Measurements from ENCODE around the gene C1orf35.

C1orf35 gene

GRCh38 chr1:228104526-228105269 lies 1.6 kb upstream of the C1orf35 start:
- Histone ChIP-seq H3K27me3 (ENCODE audit: control insufficient read depth in 1 of 2, insufficient read depth in 2 of 2, low read length in 2 of 2) (no peaks in the 10 kb centered on the region), H3K27ac (ENCODE audit: low read depth, low read length) (no peak overlapping the region), H3K36me3 (ENCODE audit: control insufficient read depth in 1 of 2, insufficient read depth in 2 of 2, low read length in 2 of 2) (peaks cover 17 to 31% of the 10 kb centered on the region in 2 donors), H3K9me3 (ENCODE audit: control insufficient read depth in 1 of 2, low read length in 2 of 2) (no peaks in the 10 kb centered on the region), H3K4me1 (ENCODE audit: control insufficient read depth in 1 of 2, insufficient read depth in 2 of 2, low read length in 2 of 2) (peaks cover 29 to 42% of the 10 kb centered on the region in 2 donors), H3K4me3 (ENCODE audit: low read depth in 1 of 2, low read length in 2 of 2) (no peak overlapping the region), H3K9ac (ENCODE audit: low read depth in 1 of 2, low read length in 2 of 2) (no peak overlapping the region)

- Histone ChIP-seq H3K9ac (ENCODE audit: low read depth in 1 of 2, low read length in 2 of 2) (peak overlapping the region; percentile 18 to 48), H3K9me3 (ENCODE audit: control insufficient read depth in 1 of 2, low read length in 2 of 2) (no peaks in the 10 kb centered on the region), H3K27me3 (ENCODE audit: control insufficient read depth in 1 of 2, insufficient read depth in 2 of 2, low read length in 2 of 2) (no peaks in the 10 kb centered on the region), H3K4me1 (ENCODE audit: control insufficient read depth in 1 of 2, insufficient read depth in 2 of 2, low read length in 2 of 2) (peaks cover 20 to 33% of the 10 kb centered on the region in 2 donors), H3K27ac (ENCODE audit: low read depth, low read length) (peak overlapping the region; percentile 73), H3K4me3 (ENCODE audit: low read depth in 1 of 2, low read length in 2 of 2) (peak overlapping the region; percentile 80 to 86), H3K36me3 (ENCODE audit: control insufficient read depth in 1 of 2, insufficient read depth in 2 of 2, low read length in 2 of 2) (peaks cover 31 to 56% of the 10 kb centered on the region in 2 donors)
Measured at GRCh38 chr1:228101994-228102790, 933 bp downstream of the C1orf35 start.

- peak overlapping the region in 1 of 2 donors; percentile 48 for H3K9ac ChIP-seq (ENCODE audit: low read depth in 1 of 2, low read length in 2 of 2)
- H3K4me3 ChIP-seq (ENCODE audit: low read depth in 1 of 2, low read length in 2 of 2): peak overlapping the region; percentile 80 to 86
- peaks cover 20 to 33% of the 10 kb centered on the region in 2 donors for H3K4me1 ChIP-seq (ENCODE audit: control insufficient read depth in 1 of 2, insufficient read depth in 2 of 2, low read length in 2 of 2)
- H3K9me3 ChIP-seq (ENCODE audit: control insufficient read depth in 1 of 2, low read length in 2 of 2): no peaks in the 10 kb centered on the region
- no peak overlapping the region for H3K27ac ChIP-seq (ENCODE audit: low read depth, low read length)
- H3K36me3 ChIP-seq (ENCODE audit: control insufficient read depth in 1 of 2, insufficient read depth in 2 of 2, low read length in 2 of 2): peaks cover 36 to 60% of the 10 kb centered on the region in 2 donors
- H3K27me3 ChIP-seq (ENCODE audit: control insufficient read depth in 1 of 2, insufficient read depth in 2 of 2, low read length in 2 of 2): no peaks in the 10 kb centered on the region
Measured at GRCh38 chr1:228101614-228101993, 1.5 kb downstream of the C1orf35 start.

- Histone ChIP-seq H3K4me3 (ENCODE audit: low read depth in 1 of 2, low read length in 2 of 2) (peak overlapping the region; percentile 80 to 86), H3K9me3 (ENCODE audit: control insufficient read depth in 1 of 2, low read length in 2 of 2) (no peaks in the 10 kb centered on the region), H3K27ac (ENCODE audit: low read depth, low read length) (no peak overlapping the region), H3K27me3 (ENCODE audit: control insufficient read depth in 1 of 2, insufficient read depth in 2 of 2, low read length in 2 of 2) (no peaks in the 10 kb centered on the region), H3K36me3 (ENCODE audit: control insufficient read depth in 1 of 2, insufficient read depth in 2 of 2, low read length in 2 of 2) (peaks cover 32 to 56% of the 10 kb centered on the region in 2 donors), H3K9ac (ENCODE audit: low read depth in 1 of 2, low read length in 2 of 2) (peak overlapping the region in 1 of 2 donors; percentile 48), H3K4me1 (ENCODE audit: control insufficient read depth in 1 of 2, insufficient read depth in 2 of 2, low read length in 2 of 2) (peaks cover 20 to 36% of the 10 kb centered on the region in 2 donors)
Measured at GRCh38 chr1:228100822-228101613, 2.1 kb downstream of the C1orf35 start.

GRCh38 chr1:228099331-228099732 lies 3.8 kb downstream of the C1orf35 start:
- no peaks in the 10 kb centered on the region for H3K27me3 ChIP-seq (ENCODE audit: control insufficient read depth in 1 of 2, insufficient read depth in 2 of 2, low read length in 2 of 2)
- no peak overlapping the region for H3K4me3 ChIP-seq (ENCODE audit: low read depth in 1 of 2, low read length in 2 of 2)
- H3K27ac ChIP-seq (ENCODE audit: low read depth, low read length): no peak overlapping the region
- H3K9ac ChIP-seq (ENCODE audit: low read depth in 1 of 2, low read length in 2 of 2): no peak overlapping the region
- H3K36me3 ChIP-seq (ENCODE audit: control insufficient read depth in 1 of 2, insufficient read depth in 2 of 2, low read length in 2 of 2): peaks cover 29 to 53% of the 10 kb centered on the region in 2 donors
- peaks cover 3 to 5% of the 10 kb centered on the region in 2 donors for H3K9me3 ChIP-seq (ENCODE audit: control insufficient read depth in 1 of 2, low read length in 2 of 2)
- peaks cover 19 to 36% of the 10 kb centered on the region in 2 donors for H3K4me1 ChIP-seq (ENCODE audit: control insufficient read depth in 1 of 2, insufficient read depth in 2 of 2, low read length in 2 of 2)

GRCh38 chr1:228098323-228098931 lies 4.7 kb downstream of the C1orf35 start:
- no peak overlapping the region for H3K4me3 ChIP-seq (ENCODE audit: low read depth in 1 of 2, low read length in 2 of 2)
- peaks cover 10 to 27% of the 10 kb centered on the region in 2 donors for H3K4me1 ChIP-seq (ENCODE audit: control insufficient read depth in 1 of 2, insufficient read depth in 2 of 2, low read length in 2 of 2)
- peaks cover 7 to 9% of the 10 kb centered on the region in 2 donors for H3K9me3 ChIP-seq (ENCODE audit: control insufficient read depth in 1 of 2, low read length in 2 of 2)
- H3K27ac ChIP-seq (ENCODE audit: low read depth, low read length): no peak overlapping the region
- no peak overlapping the region for H3K9ac ChIP-seq (ENCODE audit: low read depth in 1 of 2, low read length in 2 of 2)
- H3K27me3 ChIP-seq (ENCODE audit: control insufficient read depth in 1 of 2, insufficient read depth in 2 of 2, low read length in 2 of 2): no peaks in the 10 kb centered on the region
- peaks cover 29 to 60% of the 10 kb centered on the region in 2 donors for H3K36me3 ChIP-seq (ENCODE audit: control insufficient read depth in 1 of 2, insufficient read depth in 2 of 2, low read length in 2 of 2)

GRCh38 chr1:228097333-228098081 lies 5.6 kb downstream of the C1orf35 start:
- Histone ChIP-seq H3K9ac (ENCODE audit: low read depth in 1 of 2, low read length in 2 of 2) (no peak overlapping the region), H3K4me3 (ENCODE audit: low read depth in 1 of 2, low read length in 2 of 2) (no peak overlapping the region), H3K27ac (ENCODE audit: low read depth, low read length) (no peak overlapping the region), H3K9me3 (ENCODE audit: control insufficient read depth in 1 of 2, low read length in 2 of 2) (peaks cover 7 to 9% of the 10 kb centered on the region in 2 donors), H3K36me3 (ENCODE audit: control insufficient read depth in 1 of 2, insufficient read depth in 2 of 2, low read length in 2 of 2) (peaks cover 29 to 68% of the 10 kb centered on the region in 2 donors), H3K27me3 (ENCODE audit: control insufficient read depth in 1 of 2, insufficient read depth in 2 of 2, low read length in 2 of 2) (no peaks in the 10 kb centered on the region), H3K4me1 (ENCODE audit: control insufficient read depth in 1 of 2, insufficient read depth in 2 of 2, low read length in 2 of 2) (peaks cover 12 to 33% of the 10 kb centered on the region in 2 donors)

GRCh38 chr1:228096416-228097332 lies 6.5 kb downstream of the C1orf35 start:
- Histone ChIP-seq H3K4me3 (ENCODE audit: low read depth in 1 of 2, low read length in 2 of 2) (no peak overlapping the region), H3K9me3 (ENCODE audit: control insufficient read depth in 1 of 2, low read length in 2 of 2) (peaks cover 7 to 9% of the 10 kb centered on the region in 2 donors), H3K36me3 (ENCODE audit: control insufficient read depth in 1 of 2, insufficient read depth in 2 of 2, low read length in 2 of 2) (peaks cover 29 to 69% of the 10 kb centered on the region in 2 donors), H3K27me3 (ENCODE audit: control insufficient read depth in 1 of 2, insufficient read depth in 2 of 2, low read length in 2 of 2) (no peaks in the 10 kb centered on the region), H3K4me1 (ENCODE audit: control insufficient read depth in 1 of 2, insufficient read depth in 2 of 2, low read length in 2 of 2) (peaks cover 18 to 38% of the 10 kb centered on the region in 2 donors), H3K27ac (ENCODE audit: low read depth, low read length) (no peak overlapping the region), H3K9ac (ENCODE audit: low read depth in 1 of 2, low read length in 2 of 2) (no peak overlapping the region)
